Endodermal cell (in vitro differentiated cells): ENCODE data around the gene LRRC47. TPM values are rescaled to one million over a fixed set of nuclear protein-coding genes. Genes with fewer than 3 reads are reported as not detected.

Experiments
- DNase-seq: peaks from one replicate; pipeline ENCODE4 v3.0.0-alpha.2; 2017
- H3K27ac ChIP-seq: 2 replicates; pipeline ENCODE4 v1.5.1; 2013; ENCODE audit warnings: mild to moderate bottlenecking, low read depth, low read length, moderate library complexity
- H3K27me3 ChIP-seq: 2 replicates; pipeline ENCODE4 v1.6.1; 2013; ENCODE audit warnings: mild to moderate bottlenecking, low read length, moderate library complexity; ENCODE audit not compliant: insufficient read depth, control insufficient read depth, poor library complexity, severe bottlenecking
- H3K36me3 ChIP-seq: 2 replicates; pipeline ENCODE4 v1.7.0; 2013; ENCODE audit warnings: mild to moderate bottlenecking, low read length, moderate library complexity; ENCODE audit not compliant: control insufficient read depth, insufficient read depth
- H3K4me1 ChIP-seq: one replicate; pipeline ENCODE4 v1.7.0; 2013; ENCODE audit warnings: low read length; ENCODE audit not compliant: control insufficient read depth, insufficient read depth
- H3K4me3 ChIP-seq: 2 replicates; pipeline ENCODE4 v1.5.1; 2013; ENCODE audit warnings: mild to moderate bottlenecking, low read length, moderate library complexity
- H3K9ac ChIP-seq: 2 replicates; pipeline ENCODE4 v1.6.1; 2013; ENCODE audit warnings: mild to moderate bottlenecking, low read length, moderate library complexity; ENCODE audit not compliant: poor library complexity, severe bottlenecking; ENCODE audit errors: extremely low read depth
- H3K9me3 ChIP-seq: 2 replicates; pipeline ENCODE4 v1.6.1; 2013; ENCODE audit warnings: mild to moderate bottlenecking, low read length, moderate library complexity; ENCODE audit not compliant: control insufficient read depth
- H3K27ac Mint-ChIP-seq: 2 replicates; pipeline ENCODE4 v1.8.0; 2020; ENCODE audit warnings: mixed read lengths
- H3K27me3 Mint-ChIP-seq: 2 replicates; pipeline ENCODE4 v1.8.0; 2021; ENCODE audit warnings: mild to moderate bottlenecking, mixed read lengths; ENCODE audit not compliant: insufficient read depth
- H3K36me3 Mint-ChIP-seq: 2 replicates; pipeline ENCODE4 v1.8.0; 2020; ENCODE audit warnings: low read depth, mixed read lengths
- H3K4me1 Mint-ChIP-seq: 2 replicates; pipeline ENCODE4 v1.8.0; 2020; ENCODE audit warnings: mixed read lengths
- H3K4me3 Mint-ChIP-seq: 2 replicates; pipeline ENCODE4 v1.8.0; 2020; ENCODE audit warnings: mild to moderate bottlenecking, moderate library complexity, mixed read lengths
- H3K9me3 Mint-ChIP-seq: 2 replicates; pipeline ENCODE4 v1.8.0; 2020; ENCODE audit warnings: mild to moderate bottlenecking, mixed read lengths
- WGBS, 2 experiments: methylation state at CpG; one replicate each; pipeline versions ENCODE4 v1.1.5 to v1.1.7; 2013; ENCODE audit warnings: missing lambda C conversion rate in 2 of 2, mixed read lengths in 1 of 2; ENCODE audit not compliant: insufficient coverage in 1 of 2, insufficient read length in 1 of 2; 5-methylcytosine and 5-hydroxymethylcytosine counted together
- total RNA-seq, 2 donors: library from RNA; stranded (reverse); fragmentation: NEBNext Ultra II Directional in 1 of 2; extraction: Animal tissue kit (Norgen Biotek cat#: 25700) in 1 of 2; gene quantifications; 2 replicates in 1 of 2; 3 replicates in 1 of 2; pipeline ENCODE4 v1.2.1, GENCODE V29; 2021
- TF ChIP-seq, protein P1 (sequence below): fragments of 200-600 bp; sonication (generic); conservative IDR thresholded peaks from 2 replicates; pipeline ENCODE4 v1.5.0; 2021; ENCODE audit warnings: antibody characterized with exemption, mild to moderate bottlenecking

Gene LRRC47
- total RNA-seq, 2 donors from 2014 or later = 49.9 to 59.7 TPM

DNA sequence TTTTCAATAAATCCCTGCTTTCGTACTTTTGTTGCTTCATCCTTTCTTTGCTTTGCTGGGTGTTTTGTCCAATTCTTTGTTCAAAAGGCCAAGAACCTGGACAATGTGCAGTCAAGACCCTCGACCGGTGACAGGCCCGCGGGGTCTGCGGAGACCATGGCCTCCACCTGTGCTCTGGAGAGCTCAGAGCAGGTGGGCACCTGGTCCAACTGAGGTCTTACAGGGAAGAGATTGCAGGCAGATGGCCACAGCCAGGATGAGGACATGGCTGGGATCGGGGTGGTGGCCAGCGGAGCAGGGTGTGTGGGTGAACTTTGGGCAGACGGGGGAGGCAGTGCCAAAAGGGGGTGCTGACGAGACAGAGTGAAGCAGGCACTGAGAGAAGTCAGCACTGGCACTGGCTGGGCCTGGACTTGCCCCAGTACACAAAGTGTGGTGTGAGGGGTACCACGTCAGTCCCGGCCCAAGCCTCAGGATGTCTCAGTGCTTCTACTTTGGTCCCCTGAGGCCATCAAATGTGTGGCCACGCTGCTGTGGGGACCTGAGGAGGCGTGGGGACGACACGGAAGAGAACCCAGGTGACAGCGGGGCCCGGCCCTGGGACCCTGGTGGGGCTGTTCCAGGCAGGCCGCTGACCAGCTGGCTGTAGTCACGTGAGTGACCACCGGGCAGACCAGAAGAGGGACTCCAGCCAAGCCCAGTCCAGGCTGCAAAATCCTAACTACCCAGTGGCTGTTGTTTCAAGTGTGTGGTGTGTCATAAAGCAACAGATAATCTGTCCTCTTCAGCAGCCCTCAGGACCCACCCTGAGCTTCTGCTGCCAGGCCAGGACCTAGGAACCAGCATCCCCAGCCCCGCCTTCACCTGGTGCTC, 54.5 kb downstream of the LRRC47 start:
- no peak overlapping the region for H3K27ac ChIP-seq
- Mint-ChIP-seq H3K4me3 (no peak overlapping the region), H3K9me3 (no peaks in the 10 kb centered on the region), H3K36me3 (peaks cover 48% of the 10 kb centered on the region), H3K4me1 (peaks cover 17% of the 10 kb centered on the region), H3K27me3 (no peaks in the 10 kb centered on the region), H3K27ac (no peak overlapping the region)
- H3K9ac ChIP-seq = no peak overlapping the region
- 94 to 97% methylated on average over 19 to 22 of the region's 22 CpGs for WGBS, 2 experiments
- peak; percentile 34 for DNase-seq
- H3K27me3 ChIP-seq = no peaks in the 10 kb centered on the region
- H3K9me3 ChIP-seq = peaks cover 12% of the 10 kb centered on the region
- H3K36me3 ChIP-seq = peaks cover 57% of the 10 kb centered on the region
- no peak overlapping the region for H3K4me3 ChIP-seq
- peaks cover 10% of the 10 kb centered on the region for H3K4me1 ChIP-seq
- TF ChIP-seq, protein P1, sequence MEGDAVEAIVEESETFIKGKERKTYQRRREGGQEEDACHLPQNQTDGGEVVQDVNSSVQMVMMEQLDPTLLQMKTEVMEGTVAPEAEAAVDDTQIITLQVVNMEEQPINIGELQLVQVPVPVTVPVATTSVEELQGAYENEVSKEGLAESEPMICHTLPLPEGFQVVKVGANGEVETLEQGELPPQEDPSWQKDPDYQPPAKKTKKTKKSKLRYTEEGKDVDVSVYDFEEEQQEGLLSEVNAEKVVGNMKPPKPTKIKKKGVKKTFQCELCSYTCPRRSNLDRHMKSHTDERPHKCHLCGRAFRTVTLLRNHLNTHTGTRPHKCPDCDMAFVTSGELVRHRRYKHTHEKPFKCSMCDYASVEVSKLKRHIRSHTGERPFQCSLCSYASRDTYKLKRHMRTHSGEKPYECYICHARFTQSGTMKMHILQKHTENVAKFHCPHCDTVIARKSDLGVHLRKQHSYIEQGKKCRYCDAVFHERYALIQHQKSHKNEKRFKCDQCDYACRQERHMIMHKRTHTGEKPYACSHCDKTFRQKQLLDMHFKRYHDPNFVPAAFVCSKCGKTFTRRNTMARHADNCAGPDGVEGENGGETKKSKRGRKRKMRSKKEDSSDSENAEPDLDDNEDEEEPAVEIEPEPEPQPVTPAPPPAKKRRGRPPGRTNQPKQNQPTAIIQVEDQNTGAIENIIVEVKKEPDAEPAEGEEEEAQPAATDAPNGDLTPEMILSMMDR = no peak

DNA sequence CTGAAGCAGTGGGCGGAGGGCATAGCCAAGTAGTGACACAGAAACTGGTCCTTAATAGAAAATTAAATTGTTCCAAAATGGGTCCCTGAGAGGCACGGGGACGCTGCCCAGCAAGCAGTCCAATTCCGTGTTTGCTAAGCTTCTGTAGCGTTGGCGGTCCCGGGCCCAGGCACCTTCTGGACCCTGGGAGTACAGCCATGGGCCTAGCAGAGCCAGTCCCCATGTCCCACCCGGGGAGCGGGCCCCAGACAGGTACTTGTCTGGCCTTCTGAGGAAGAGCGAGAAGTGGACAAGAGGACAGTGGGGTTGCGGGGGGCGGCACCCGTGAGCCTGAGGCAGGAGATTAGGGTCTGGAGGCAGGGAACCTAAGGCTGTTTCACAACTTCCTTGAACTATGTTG, 55.5 kb downstream of the LRRC47 start:
- Histone ChIP-seq H3K27me3 (no peaks in the 10 kb centered on the region), H3K4me3 (no peak overlapping the region), H3K27ac (no peak overlapping the region), H3K9ac (no peak overlapping the region), H3K4me1 (peaks cover 3% of the 10 kb centered on the region), H3K36me3 (peaks cover 64% of the 10 kb centered on the region), H3K9me3 (peaks cover 12% of the 10 kb centered on the region)
- Mint-ChIP-seq H3K4me1 (peaks cover 10% of the 10 kb centered on the region), H3K27ac (no peak overlapping the region), H3K9me3 (no peaks in the 10 kb centered on the region), H3K27me3 (no peaks in the 10 kb centered on the region), H3K36me3 (peaks cover 49% of the 10 kb centered on the region), H3K4me3 (no peak overlapping the region)
- no peak for DNase-seq
- TF ChIP-seq, protein P1 = no peak
- WGBS, 2 experiments = 94 to 98% methylated on average over 11 to 13 of the region's 13 CpGs

DNA sequence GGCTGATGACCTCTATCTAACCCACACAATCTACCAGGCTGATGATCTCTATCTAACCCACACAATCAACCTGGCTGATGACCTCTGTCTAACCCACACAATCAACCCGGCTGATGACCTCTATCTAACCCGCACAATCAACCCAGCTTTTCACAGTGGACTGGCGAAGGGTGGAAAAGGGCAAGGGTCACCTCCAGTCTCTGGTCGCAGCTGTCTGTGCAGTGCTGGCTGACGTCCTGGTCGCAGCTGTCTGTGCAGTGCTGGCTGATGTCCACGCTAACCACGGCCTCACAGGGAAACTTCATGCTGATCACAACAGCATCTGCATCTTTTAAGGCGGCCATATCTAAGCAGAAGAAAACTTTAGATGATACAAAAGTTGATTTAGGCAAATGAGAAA, 56.3 kb downstream of the LRRC47 start:
- Mint-ChIP-seq H3K9me3 (no peaks in the 10 kb centered on the region), H3K4me3 (no peak overlapping the region)
- no peak overlapping the region for H3K9ac ChIP-seq

More for the DNA sequence above, 56.3 kb downstream of the LRRC47 start:
- Mint-ChIP-seq H3K4me1 (peaks cover 2% of the 10 kb centered on the region), H3K27me3 (no peaks in the 10 kb centered on the region), H3K36me3 (peaks cover 45% of the 10 kb centered on the region), H3K27ac (no peak overlapping the region)
- Histone ChIP-seq H3K27ac (no peak overlapping the region), H3K36me3 (peaks cover 64% of the 10 kb centered on the region), H3K27me3 (no peaks in the 10 kb centered on the region), H3K9me3 (peaks cover 12% of the 10 kb centered on the region), H3K4me3 (no peak overlapping the region), H3K4me1 (no peaks in the 10 kb centered on the region)
- TF ChIP-seq, protein P1 = no peak
- DNase-seq = no peak
- WGBS, 2 experiments = 95 to 99% methylated on average over 6 to 9 of the region's 9 CpGs
